ENCODE measurements around the gene ZMIZ2.

ZMIZ2 gene

GRCh38 chr7:44740055-44740454 is 8.6 kb upstream of the ZMIZ2 start:
- Histone ChIP-seq H3K9me3 (ENCODE audit: control insufficient read depth, insufficient read depth, low read depth, low read length) (no peaks in the 10 kb centered on the region), H3K27ac (ENCODE audit: extremely low read depth, low read depth, low read length) (no peak overlapping the region), H3K4me3 (ENCODE audit: low read depth, low read length) (no peak overlapping the region), H3K4me1 (ENCODE audit: control insufficient read depth, insufficient read depth, low read length) (no peaks in the 10 kb centered on the region), H3K36me3 (ENCODE audit: control insufficient read depth in 2 of 2, insufficient read depth in 1 of 2, low read length in 2 of 2) (no peaks in the 10 kb centered on the region)
- ChIA-PET POLR2A (interaction anchor here (0.7 kb wide), 1 partner anchor 682 kb away, joined by 12 read pairs; no protein-coding TSS in a partner anchor), CTCF (no interaction called here)
- TF ChIP-seq ZNF585B (tag by site-specific recombination; IDR thresholded peaks at IDR 0.05), result no peak
- no peak for TF ChIP-seq ZNF16 (tag by site-specific recombination; IDR thresholded peaks at IDR 0.05; ENCODE audit: low read depth)
- TF ChIP-seq, protein P1, sequence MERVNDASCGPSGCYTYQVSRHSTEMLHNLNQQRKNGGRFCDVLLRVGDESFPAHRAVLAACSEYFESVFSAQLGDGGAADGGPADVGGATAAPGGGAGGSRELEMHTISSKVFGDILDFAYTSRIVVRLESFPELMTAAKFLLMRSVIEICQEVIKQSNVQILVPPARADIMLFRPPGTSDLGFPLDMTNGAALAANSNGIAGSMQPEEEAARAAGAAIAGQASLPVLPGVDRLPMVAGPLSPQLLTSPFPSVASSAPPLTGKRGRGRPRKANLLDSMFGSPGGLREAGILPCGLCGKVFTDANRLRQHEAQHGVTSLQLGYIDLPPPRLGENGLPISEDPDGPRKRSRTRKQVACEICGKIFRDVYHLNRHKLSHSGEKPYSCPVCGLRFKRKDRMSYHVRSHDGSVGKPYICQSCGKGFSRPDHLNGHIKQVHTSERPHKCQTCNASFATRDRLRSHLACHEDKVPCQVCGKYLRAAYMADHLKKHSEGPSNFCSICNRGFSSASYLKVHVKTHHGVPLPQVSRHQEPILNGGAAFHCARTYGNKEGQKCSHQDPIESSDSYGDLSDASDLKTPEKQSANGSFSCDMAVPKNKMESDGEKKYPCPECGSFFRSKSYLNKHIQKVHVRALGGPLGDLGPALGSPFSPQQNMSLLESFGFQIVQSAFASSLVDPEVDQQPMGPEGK (tag by site-specific recombination; IDR thresholded peaks at IDR 0.05), result no peak
- no peak for TF ChIP-seq ZNF19 (tag by site-specific recombination; IDR thresholded peaks at IDR 0.05; ENCODE audit: low read depth)
- TF ChIP-seq ZXDB (tag by site-specific recombination; IDR thresholded peaks at IDR 0.05), result no peak
- no peak for TF ChIP-seq GLI2 (tag by site-specific recombination; IDR thresholded peaks at IDR 0.05; ENCODE audit: borderline replicate concordance, low read depth)
- TF ChIP-seq ZNF596 (tag by site-specific recombination; IDR thresholded peaks at IDR 0.05), result no peak
- TF ChIP-seq ZNF132 (tag by site-specific recombination; IDR thresholded peaks at IDR 0.05; ENCODE audit: borderline replicate concordance), result no peak

DNA sequence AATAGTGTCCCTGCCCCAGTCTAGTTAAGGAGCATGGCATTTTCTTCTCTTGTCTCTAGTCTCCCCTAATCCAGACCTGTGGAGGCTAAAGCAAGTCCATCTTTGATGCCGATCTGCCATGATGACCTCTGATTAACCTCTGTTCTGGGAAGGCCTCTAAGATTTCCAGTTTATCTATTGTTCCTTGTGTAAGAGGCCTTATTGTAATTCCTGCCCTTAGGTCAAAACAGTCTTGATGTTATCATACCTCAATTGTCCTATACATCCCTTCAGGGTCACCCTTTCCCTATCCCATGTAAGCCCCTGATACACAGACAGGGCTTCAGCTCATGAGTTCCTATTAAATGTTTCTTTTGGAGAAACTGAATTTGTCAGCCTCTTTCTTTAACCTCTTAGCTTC is 4.9 kb upstream of the ZMIZ2 start:
- CTCF ChIA-PET, result interaction anchor here (0.7 kb wide), 1 partner anchor 529 kb away, joined by 4 read pairs; no protein-coding TSS in a partner anchor
- Histone ChIP-seq H3K9me3 (ENCODE audit: control insufficient read depth, insufficient read depth, low read depth, low read length) (no peaks in the 10 kb centered on the region), H3K27ac (ENCODE audit: extremely low read depth, low read depth, low read length) (no peak overlapping the region), H3K4me3 (ENCODE audit: low read depth, low read length) (no peak overlapping the region), H3K36me3 (ENCODE audit: control insufficient read depth in 2 of 2, insufficient read depth in 1 of 2, low read length in 2 of 2) (no peaks in the 10 kb centered on the region), H3K4me1 (ENCODE audit: control insufficient read depth, insufficient read depth, low read length) (no peaks in the 10 kb centered on the region)
- POLR2A ChIA-PET, result no interaction called here
- no peak for TF ChIP-seq ZNF112 (tag by site-specific recombination; IDR thresholded peaks at IDR 0.05)
- no peak for TF ChIP-seq ZNF174 (tag by site-specific recombination; IDR thresholded peaks at IDR 0.05)
- no peak for TF ChIP-seq HOXD13 (CRISPR knock-in tag; IDR thresholded peaks at IDR 0.05; ENCODE audit: borderline replicate concordance)
- no peak for TF ChIP-seq ZNF391 (tag by site-specific recombination; IDR thresholded peaks at IDR 0.05; ENCODE audit: borderline replicate concordance, low read depth)
- TF ChIP-seq ZNF140 (tag by site-specific recombination; IDR thresholded peaks at IDR 0.05), result no peak
- no peak for TF ChIP-seq ZNF274 (IDR thresholded peaks at IDR 0.05; ENCODE audit: low read length)
- no peak for TF ChIP-seq ZNF274 (tag by site-specific recombination; IDR thresholded peaks at IDR 0.05; ENCODE audit: borderline replicate concordance)
- TF ChIP-seq WT1 (tag by site-specific recombination; IDR thresholded peaks at IDR 0.05), result no peak
- TF ChIP-seq, protein P2, sequence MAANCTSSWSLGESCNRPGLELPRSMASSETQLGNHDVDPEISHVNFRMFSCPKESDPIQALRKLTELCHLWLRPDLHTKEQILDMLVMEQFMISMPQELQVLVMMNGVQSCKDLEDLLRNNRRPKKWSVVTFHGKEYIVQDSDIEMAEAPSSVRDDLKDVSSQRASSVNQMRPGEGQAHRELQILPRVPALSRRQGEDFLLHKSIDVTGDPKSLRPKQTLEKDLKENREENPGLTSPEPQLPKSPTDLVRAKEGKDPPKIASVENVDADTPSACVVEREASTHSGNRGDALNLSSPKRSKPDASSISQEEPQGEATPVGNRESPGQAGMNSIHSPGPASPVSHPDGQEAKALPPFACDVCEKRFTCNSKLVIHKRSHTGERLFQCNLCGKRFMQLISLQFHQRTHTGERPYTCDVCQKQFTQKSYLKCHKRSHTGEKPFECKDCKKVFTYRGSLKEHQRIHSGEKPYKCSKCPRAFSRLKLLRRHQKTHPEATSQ (tag by site-specific recombination; IDR thresholded peaks at IDR 0.05), result no peak
- no peak for TF ChIP-seq ZNF157 (tag by site-specific recombination; IDR thresholded peaks at IDR 0.05)
- TF ChIP-seq, protein P3, sequence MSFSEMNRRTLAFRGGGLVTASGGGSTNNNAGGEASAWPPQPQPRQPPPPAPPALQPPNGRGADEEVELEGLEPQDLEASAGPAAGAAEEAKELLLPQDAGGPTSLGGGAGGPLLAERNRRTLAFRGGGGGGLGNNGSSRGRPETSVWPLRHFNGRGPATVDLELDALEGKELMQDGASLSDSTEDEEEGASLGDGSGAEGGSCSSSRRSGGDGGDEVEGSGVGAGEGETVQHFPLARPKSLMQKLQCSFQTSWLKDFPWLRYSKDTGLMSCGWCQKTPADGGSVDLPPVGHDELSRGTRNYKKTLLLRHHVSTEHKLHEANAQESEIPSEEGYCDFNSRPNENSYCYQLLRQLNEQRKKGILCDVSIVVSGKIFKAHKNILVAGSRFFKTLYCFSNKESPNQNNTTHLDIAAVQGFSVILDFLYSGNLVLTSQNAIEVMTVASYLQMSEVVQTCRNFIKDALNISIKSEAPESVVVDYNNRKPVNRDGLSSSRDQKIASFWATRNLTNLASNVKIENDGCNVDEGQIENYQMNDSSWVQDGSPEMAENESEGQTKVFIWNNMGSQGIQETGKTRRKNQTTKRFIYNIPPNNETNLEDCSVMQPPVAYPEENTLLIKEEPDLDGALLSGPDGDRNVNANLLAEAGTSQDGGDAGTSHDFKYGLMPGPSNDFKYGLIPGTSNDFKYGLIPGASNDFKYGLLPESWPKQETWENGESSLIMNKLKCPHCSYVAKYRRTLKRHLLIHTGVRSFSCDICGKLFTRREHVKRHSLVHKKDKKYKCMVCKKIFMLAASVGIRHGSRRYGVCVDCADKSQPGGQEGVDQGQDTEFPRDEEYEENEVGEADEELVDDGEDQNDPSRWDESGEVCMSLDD (tag by site-specific recombination; IDR thresholded peaks at IDR 0.05), result no peak
- no peak for TF ChIP-seq ZNF830 (tag by site-specific recombination; IDR thresholded peaks at IDR 0.05; ENCODE audit: low read depth)
- no peak for TF ChIP-seq ZNF48 (tag by site-specific recombination; IDR thresholded peaks at IDR 0.05)
- TF ChIP-seq KLF9 (tag by site-specific recombination; IDR thresholded peaks at IDR 0.05; ENCODE audit: low read depth), result no peak
- no peak for TF ChIP-seq KLF7 (tag by site-specific recombination; IDR thresholded peaks at IDR 0.05; ENCODE audit: borderline replicate concordance)
- TF ChIP-seq ZNF549 (tag by site-specific recombination; IDR thresholded peaks at IDR 0.05), result no peak
- no peak for TF ChIP-seq ZNF555 (tag by site-specific recombination; conservative IDR thresholded peaks at IDR 0.05)
- TF ChIP-seq ZFP37 (tag by site-specific recombination; IDR thresholded peaks at IDR 0.05), result no peak
- TF ChIP-seq ZNF121 (tag by site-specific recombination; IDR thresholded peaks at IDR 0.05), result no peak
- no peak for TF ChIP-seq ZNF704 (tag by site-specific recombination; IDR thresholded peaks at IDR 0.05)
- no peak for TF ChIP-seq ZNF169 (tag by site-specific recombination; IDR thresholded peaks at IDR 0.05)
